Ovary (tissue), 9 donors: Measurements from ENCODE around the gene ECI1. TPM values are rescaled to one million over a fixed set of nuclear protein-coding genes. Genes with fewer than 3 reads are reported as not detected.

Source experiments
- DNase-seq, 5 donors: peaks; one replicate each; pipeline ENCODE4 v3.0.0-alpha.2; 2019 to 2020
- H3K27ac ChIP-seq, 2 donors: fragments of 200-600 bp; one replicate each; pipeline versions ENCODE4 v1.5.1 to v1.8.0; 2019 to 2022
- H3K27me3 ChIP-seq: fragments of 200-600 bp; one replicate; pipeline ENCODE4 v1.8.0; 2022
- H3K36me3 ChIP-seq: fragments of 200-600 bp; sonication (generic); one replicate; pipeline ENCODE4 v1.5.1; 2019
- H3K4me1 ChIP-seq: one replicate; pipeline ENCODE4 v1.8.1; 2013; ENCODE audit warnings: mild to moderate bottlenecking, moderate library complexity; ENCODE audit not compliant: insufficient read depth
- H3K4me3 ChIP-seq: fragments of 200-600 bp; sonication (generic); one replicate; pipeline ENCODE4 v1.5.1; 2017
- H3K9me3 ChIP-seq, 2 donors: fragments of 200-600 bp in 1 of 2; sonication (generic) in 1 of 2; one replicate each; pipeline versions ENCODE4 v1.5.1 to v1.8.1; 2013 to 2019; ENCODE audit warnings: mild to moderate bottlenecking in 1 of 2, moderate library complexity in 1 of 2
- EP300 ChIP-seq: sonication (generic); formaldehyde crosslinking; IDR thresholded peaks from one replicate; pipeline ENCODE4 v1.6.1; 2017; ENCODE audit warnings: antibody characterized with exemption
- POLR2A ChIP-seq: fragments of 450-650 bp; IDR thresholded peaks from one replicate; pipeline ENCODE4 v1.6.1; 2017; ENCODE audit warnings: antibody characterized with exemption, mild to moderate bottlenecking, moderate library complexity
- WGBS, 3 donors: extraction: QIAGEN DNeasy Blood & Tissue Kit in 1 of 3; methylation state at CpG; one replicate each; pipeline versions ENCODE4 v1.1.5 to v1.1.7; 2013 to 2017; 5-methylcytosine and 5-hydroxymethylcytosine counted together
- intact Hi-C, 4 donors: fragments of 100-400 bp; cut with DNase I; formaldehyde crosslinking; loops; one replicate each; pipeline versions ENCODE4 v1.11.0 to v1.15.1; 2022 to 2023
- polyA plus RNA-seq, 2 donors: library from polyadenylated mRNA; stranded (reverse); fragments of 200-250 nt in 1 of 2; fragments of 350-450 nt in 1 of 2; fragmentation: Illumina TruSeq in 1 of 2; extraction: RNeasy Lipid Tissue Mini Kit (QIAGEN cat#74804) in 1 of 2; gene quantifications; one replicate each; pipeline ENCODE4 v1.2.3, GENCODE V29; 2013 to 2014
- total RNA-seq, 7 donors: library from RNA; depleted of rRNA in 2 of 7; stranded (reverse); fragments of >200 nt in 2 of 7; fragmentation: NEBNext Ultra II Directional in 3 of 7; extraction: Animal tissue kit (Norgen Biotek cat#: 25700) in 3 of 7; gene quantifications; one replicate each; pipeline versions ENCODE4 v1.1.0 to v1.2.4, GENCODE V29; 2016 to 2023
- TF ChIP-seq, protein P1 (sequence below), 3 donors: fragments of 450-650 bp in 2 of 3; fragments of 200-600 bp in 1 of 3; IDR thresholded peaks; one replicate each; pipeline versions ENCODE4 v1.5.1 to v1.8.0; 2016 to 2022; ENCODE audit warnings: antibody characterized with exemption in 3 of 3, mild to moderate bottlenecking in 1 of 3
- donor health status: DM: no; HTN: no; CAD: no; lungs with moderate emphysema.
- donor health status: DM: no; HTN: no; CAD: no.
- donor health status: Bipolar disorder and iron deficiency.
- donor health status: DM: yes; HTN: yes; CAD: no.
- donor health status: DM: no; HTN: no; CAD: no.
- donor health status: DM: yes; HTN: yes; CAD: no.

Gene ECI1
- total and polyA plus RNA-seq, 9 donors: 3.1 to 66.3 (median 48.1) TPM

DNA sequence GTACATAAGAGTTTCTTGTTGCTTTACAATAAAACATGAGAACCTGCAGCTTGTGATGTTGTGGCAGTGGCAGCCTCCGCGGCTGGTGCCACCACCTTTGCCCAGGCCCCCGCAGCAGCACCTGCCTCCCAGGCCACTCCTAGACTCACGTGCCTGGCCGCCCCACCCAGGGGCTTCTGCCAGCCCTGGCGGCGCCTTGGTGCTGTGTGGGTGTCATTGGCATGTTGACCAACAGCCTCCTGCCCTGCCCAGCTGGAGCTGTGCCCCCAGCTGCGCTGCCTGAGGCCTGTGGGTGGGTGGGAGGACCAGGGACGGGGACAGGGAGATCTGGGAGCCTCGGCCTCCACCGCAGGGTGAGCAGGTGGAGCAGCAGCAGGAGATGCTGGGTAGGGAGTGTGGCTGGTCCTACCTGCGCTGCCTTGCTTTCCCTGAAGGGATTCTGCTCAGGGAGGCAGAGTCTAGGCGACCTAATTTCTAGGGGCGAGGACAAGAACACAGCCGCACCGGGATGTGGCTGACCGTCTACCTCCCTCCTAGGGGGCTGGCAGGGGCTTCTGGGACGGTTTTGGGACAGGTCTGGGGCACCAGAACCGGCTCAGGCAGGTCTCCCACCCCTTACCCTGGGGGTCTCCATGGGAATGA is 15.6 kb downstream of the ECI1 start:
- DNase-seq: no peak
- Histone ChIP-seq H3K4me1 (peaks cover 7% of the 10 kb centered on the region), H3K36me3 (no peaks in the 10 kb centered on the region), H3K4me3 (no peak overlapping the region), H3K9me3 (peaks cover 0 to 3% of the 10 kb centered on the region in 2 donors), H3K27ac (no peak overlapping the region), H3K27me3 (no peaks in the 10 kb centered on the region)
- intact Hi-C loops: no loop called here
- WGBS, 3 donors: 71 to 76% (median 75%) methylated on average over 17 to 19 of the region's 19 CpGs
- TF ChIP-seq POLR2A: no peak
- TF ChIP-seq, protein P1, sequence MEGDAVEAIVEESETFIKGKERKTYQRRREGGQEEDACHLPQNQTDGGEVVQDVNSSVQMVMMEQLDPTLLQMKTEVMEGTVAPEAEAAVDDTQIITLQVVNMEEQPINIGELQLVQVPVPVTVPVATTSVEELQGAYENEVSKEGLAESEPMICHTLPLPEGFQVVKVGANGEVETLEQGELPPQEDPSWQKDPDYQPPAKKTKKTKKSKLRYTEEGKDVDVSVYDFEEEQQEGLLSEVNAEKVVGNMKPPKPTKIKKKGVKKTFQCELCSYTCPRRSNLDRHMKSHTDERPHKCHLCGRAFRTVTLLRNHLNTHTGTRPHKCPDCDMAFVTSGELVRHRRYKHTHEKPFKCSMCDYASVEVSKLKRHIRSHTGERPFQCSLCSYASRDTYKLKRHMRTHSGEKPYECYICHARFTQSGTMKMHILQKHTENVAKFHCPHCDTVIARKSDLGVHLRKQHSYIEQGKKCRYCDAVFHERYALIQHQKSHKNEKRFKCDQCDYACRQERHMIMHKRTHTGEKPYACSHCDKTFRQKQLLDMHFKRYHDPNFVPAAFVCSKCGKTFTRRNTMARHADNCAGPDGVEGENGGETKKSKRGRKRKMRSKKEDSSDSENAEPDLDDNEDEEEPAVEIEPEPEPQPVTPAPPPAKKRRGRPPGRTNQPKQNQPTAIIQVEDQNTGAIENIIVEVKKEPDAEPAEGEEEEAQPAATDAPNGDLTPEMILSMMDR (IDR thresholded peaks at IDR 0.05): no peak
- no peak for TF ChIP-seq EP300

DNA sequence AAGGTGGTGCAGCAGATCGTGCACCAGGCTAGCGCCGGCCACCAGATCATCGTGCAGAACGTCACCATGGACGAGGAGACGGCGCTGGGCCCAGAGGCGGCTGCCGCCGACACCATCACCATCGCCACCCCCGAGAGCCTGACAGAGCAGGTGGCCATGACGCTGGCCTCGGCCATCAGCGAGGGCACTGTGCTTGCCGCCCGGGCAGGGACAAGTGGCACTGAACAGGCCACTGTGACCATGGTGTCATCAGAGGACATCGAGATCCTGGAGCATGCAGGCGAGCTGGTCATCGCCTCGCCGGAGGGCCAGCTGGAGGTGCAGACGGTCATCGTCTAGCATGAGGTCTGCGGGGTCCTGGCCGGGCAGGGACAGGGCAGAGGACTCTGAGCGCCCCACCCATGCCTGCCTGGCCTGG is 16.1 kb downstream of the ECI1 start:
- 91 to 94% (median 92%) methylated on average over 25 to 28 of the region's 28 CpGs for WGBS, 3 donors
- no peak overlapping the region for H3K4me3 ChIP-seq
- DNase-seq: no peak
- TF ChIP-seq POLR2A (no peak), EP300 (no peak)
- TF ChIP-seq, protein P1 (IDR thresholded peaks at IDR 0.05): no peak
- peaks cover 7% of the 10 kb centered on the region for H3K4me1 ChIP-seq
- H3K27me3 ChIP-seq: no peaks in the 10 kb centered on the region
- no peaks in the 10 kb centered on the region for H3K36me3 ChIP-seq
- intact Hi-C loops: no loop called here
- H3K27ac ChIP-seq: no peak overlapping the region
- H3K9me3 ChIP-seq: peaks cover 0 to 3% of the 10 kb centered on the region in 2 donors

DNA sequence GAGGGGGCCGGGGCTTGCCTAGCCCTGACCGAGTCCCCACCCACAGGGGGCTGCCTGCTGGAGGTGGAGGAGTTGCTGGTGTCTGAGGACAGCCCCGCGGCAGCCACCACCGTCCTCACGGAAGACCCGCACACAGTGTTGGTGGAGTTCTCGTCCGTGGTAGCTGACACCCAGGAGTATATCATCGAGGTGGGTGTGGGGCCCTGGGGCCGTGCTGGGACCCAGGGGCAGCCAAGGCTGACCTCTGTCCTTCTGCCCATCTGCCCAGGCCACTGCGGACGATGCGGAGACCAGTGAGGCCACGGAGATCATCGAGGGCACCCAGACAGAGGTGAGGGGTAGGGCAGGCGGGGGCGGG is 16.6 kb downstream of the ECI1 start:
- Histone ChIP-seq H3K27ac (no peak overlapping the region), H3K4me3 (no peak overlapping the region), H3K4me1 (peaks cover 7% of the 10 kb centered on the region), H3K9me3 (peaks cover 0 to 3% of the 10 kb centered on the region in 2 donors), H3K27me3 (no peaks in the 10 kb centered on the region), H3K36me3 (no peaks in the 10 kb centered on the region)
- TF ChIP-seq EP300: no peak
- TF ChIP-seq POLR2A: no peak
- TF ChIP-seq, protein P1 (IDR thresholded peaks at IDR 0.05): no peak
- WGBS, 3 donors: 87 to 89% (median 88%) methylated on average over 10 to 18 of the region's 18 CpGs
- intact Hi-C loops: no loop called here
- DNase-seq: no peak

DNA sequence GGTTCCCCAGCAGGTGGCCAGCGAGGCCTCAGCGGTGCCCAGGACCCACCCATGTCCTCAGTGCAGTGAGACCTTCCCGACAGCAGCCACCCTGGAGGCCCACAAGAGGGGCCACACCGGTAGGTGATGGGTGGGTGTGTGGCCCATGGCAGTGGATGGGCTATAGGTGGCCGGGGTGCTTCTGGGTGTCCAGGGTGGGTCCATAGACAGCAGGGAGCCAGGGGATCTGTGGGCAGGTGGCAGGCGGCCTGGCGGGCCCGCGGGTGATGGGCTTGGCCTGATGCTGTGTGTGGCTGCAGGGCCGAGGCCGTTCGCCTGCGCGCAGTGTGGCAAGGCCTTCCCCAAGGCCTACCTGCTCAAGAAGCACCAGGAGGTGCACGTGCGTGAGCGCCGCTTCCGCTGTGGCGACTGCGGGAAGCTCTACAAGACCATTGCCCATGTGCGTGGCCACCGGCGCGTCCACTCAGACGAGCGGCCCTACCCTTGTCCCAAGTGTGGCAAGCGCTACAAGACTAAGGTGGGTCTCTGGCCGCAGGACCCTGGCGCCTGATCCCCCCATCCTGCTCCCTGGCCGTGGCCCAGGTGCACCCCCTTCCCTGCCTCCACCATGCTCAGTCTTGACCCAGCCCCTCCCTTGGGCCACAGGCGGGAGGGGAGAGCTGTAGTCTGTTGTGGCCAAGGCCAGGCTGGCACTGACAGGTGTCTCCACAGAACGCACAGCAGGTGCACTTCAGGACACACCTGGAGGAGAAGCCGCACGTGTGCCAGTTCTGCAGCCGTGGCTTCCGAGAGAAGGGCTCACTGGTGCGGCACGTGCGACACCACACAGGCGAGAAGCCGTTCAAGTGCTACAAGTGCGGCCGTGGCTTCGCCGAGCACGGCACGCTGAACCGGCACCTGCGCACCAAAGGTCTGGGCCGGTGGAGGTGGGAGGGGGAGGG is 17.2 kb downstream of the ECI1 start:
- TF ChIP-seq, protein P1 (IDR thresholded peaks at IDR 0.05): no peak
- TF ChIP-seq POLR2A (no peak), EP300 (no peak)
- DNase-seq: no peak
- intact Hi-C loops: no loop called here
- Histone ChIP-seq H3K9me3 (peaks cover 0 to 3% of the 10 kb centered on the region in 2 donors), H3K4me3 (no peak overlapping the region), H3K4me1 (peaks cover 7% of the 10 kb centered on the region), H3K27me3 (no peaks in the 10 kb centered on the region), H3K36me3 (no peaks in the 10 kb centered on the region), H3K27ac (no peak overlapping the region)
- 91 to 96% (median 93%) methylated on average over 48 to 51 of the region's 51 CpGs for WGBS, 3 donors
